K562 (cell line): ENCODE data around the gene CXCR6. TPM values are rescaled to one million over a fixed set of nuclear protein-coding genes. Genes with fewer than 3 reads are reported as not detected.

Experiments
- ATAC-seq: fragments of 200-7000 bp; cut with Tn5 transposase; 3 replicates; pipeline ENCODE4 v1.9.1; 2020; ENCODE audit warnings: moderate library complexity
- BruUV-seq: library from RNA; stranded (reverse); fragments of 400-500 nt; replicated peaks from 2 replicates; lab custom pipeline; 2021; lab: Mats Ljungman, UMichigan
- CTCF ChIA-PET: fragments of 300-600 bp; formaldehyde crosslinking; extraction: SDS; loops from one replicate; lab custom pipeline; 2021; ENCODE audit warnings: low intra/inter-chr PET ratio; lab: Yijun Ruan, JAX
- POLR2A ChIA-PET: fragments of 300-600, 350-650 bp; sonication (Branson Sonifier 250); formaldehyde crosslinking; extraction: SDS; loops from one replicate; lab custom pipeline; 2021; ENCODE audit warnings: antibody characterized with exemption, inconsistent platforms; lab: Yijun Ruan, JAX
- DNase-seq, 4 experiments: peaks; one replicate each; pipeline versions ENCODE4 v3.0.0 to v3.0.0-alpha.2; 2011 to 2018; ENCODE audit warnings: low spot score in 3 of 4, mixed read lengths in 3 of 4; ENCODE audit errors: extremely low read depth in 1 of 4
- FAIRE-seq: peaks from 2 replicates; lab custom pipeline; 2011; peaks lifted over from hg19 to GRCh38; lab: Jason Lieb, UNC
- H2AFZ ChIP-seq: 2 replicates; pipeline ENCODE4 v1.6.0; 2011; ENCODE audit warnings: low read depth, low read length, control low read depth, inconsistent platforms
- H3K27ac ChIP-seq: fragments of 200-600 bp; 3 replicates; pipeline ENCODE4 v1.8.0; 2011; ENCODE audit warnings: low read depth, mild to moderate bottlenecking, control low read depth, inconsistent platforms, low read length, moderate library complexity, mixed read lengths; ENCODE audit errors: extremely low read depth
- H3K27me3 ChIP-seq, 2 experiments: fragments of 300-600 bp in 1 of 2; 2 replicates in 1 of 2; 3 replicates in 1 of 2; pipeline versions ENCODE4 v1.6.0 to v1.8.0; 2011; ENCODE audit warnings: inconsistent platforms in 2 of 2, low read length in 2 of 2, mild to moderate bottlenecking in 1 of 2, mixed read lengths in 1 of 2, moderate library complexity in 1 of 2; ENCODE audit not compliant: control insufficient read depth in 2 of 2, insufficient read depth in 2 of 2
- H3K36me3 ChIP-seq: fragments of 300-600 bp; 3 replicates; pipeline ENCODE4 v1.8.0; 2011; ENCODE audit warnings: mild to moderate bottlenecking, low read length, inconsistent platforms; ENCODE audit not compliant: control insufficient read depth, insufficient read depth
- H3K4me1 ChIP-seq, 2 experiments: fragments of 200-600 bp in 1 of 2; replicated peaks in 1 of 2; 2 replicates in 1 of 2; 3 replicates in 1 of 2; pipeline versions ENCODE4 v1.5.1 to v1.8.0; 2011; ENCODE audit warnings: inconsistent platforms in 2 of 2, low read length in 2 of 2, mild to moderate bottlenecking in 1 of 2, mixed read lengths in 1 of 2, moderate library complexity in 1 of 2; ENCODE audit not compliant: control insufficient read depth in 2 of 2, insufficient read depth in 2 of 2
- H3K4me2 ChIP-seq: 2 replicates; pipeline ENCODE4 v1.6.1; 2011; ENCODE audit warnings: low read length, control low read depth, inconsistent platforms, mixed read lengths; ENCODE audit not compliant: insufficient read depth
- H3K4me3 ChIP-seq: fragments of 200-600 bp; sonication (generic), shearing (Covaris generic); 2 replicates; pipeline ENCODE4 v1.5.1; 2016; ENCODE audit warnings: control low read depth, inconsistent platforms
- H3K79me2 ChIP-seq: fragments of 200-600 bp; 3 replicates; pipeline ENCODE4 v1.8.0; 2011; ENCODE audit warnings: low read length, inconsistent platforms; ENCODE audit not compliant: control insufficient read depth, insufficient read depth
- H3K9ac ChIP-seq, 2 experiments: 2 replicates each; pipeline versions ENCODE4 v1.6.0 to v1.6.1; 2011; ENCODE audit warnings: low read depth in 2 of 2, low read length in 2 of 2, control low read depth in 1 of 2, inconsistent platforms in 1 of 2, mild to moderate bottlenecking in 1 of 2, mixed read lengths in 1 of 2; ENCODE audit not compliant: insufficient read depth in 1 of 2
- H3K9me1 ChIP-seq: one replicate; pipeline ENCODE4 v1.6.0; 2011; ENCODE audit warnings: inconsistent platforms, mild to moderate bottlenecking, low read length, moderate library complexity; ENCODE audit not compliant: control insufficient read depth, insufficient read depth
- H3K9me3 ChIP-seq: replicated peaks from 2 replicates; pipeline ENCODE4 v1.5.1; 2011; ENCODE audit warnings: low read depth, low read length, inconsistent platforms; ENCODE audit not compliant: control insufficient read depth, insufficient read depth
- H4K20me1 ChIP-seq: replicated peaks from 2 replicates; pipeline ENCODE4 v1.6.1; 2011; ENCODE audit warnings: low read length, inconsistent platforms, mixed read lengths; ENCODE audit not compliant: control insufficient read depth, insufficient read depth
- NR2C1 ChIP-seq, 2 experiments: fragments of 450-650 bp; IDR thresholded peaks; 2 replicates each; pipeline ENCODE4 v1.6.1; 2017; ENCODE audit warnings: mild to moderate bottlenecking in 2 of 2, antibody characterized with exemption in 1 of 2, inconsistent platforms in 1 of 2, missing compliant biosample characterization in 1 of 2, missing genetic modification characterization in 1 of 2
- RBFOX2 ChIP-seq: fragments of 200-400 bp; formaldehyde crosslinking; IDR thresholded peaks from 2 replicates; pipeline ENCODE4 v1.6.1; 2017; ENCODE audit warnings: low read depth, mild to moderate bottlenecking, low read length, moderate library complexity
- SMARCC2 ChIP-seq: fragments of 450-650 bp; IDR thresholded peaks from 2 replicates; pipeline ENCODE4 v1.6.1; 2017; ENCODE audit warnings: antibody characterized with exemption, moderate library complexity, mild to moderate bottlenecking, low read depth
- WGBS: fragments of 100-300 bp; shearing (Covaris generic); methylation state at CpG from one replicate; pipeline ENCODE4 v1.1.6; 2016; ENCODE audit warnings: low coverage, mixed read lengths; ENCODE audit not compliant: insufficient coverage; ENCODE audit errors: missing lambda C conversion rate; 5-methylcytosine and 5-hydroxymethylcytosine counted together
- in situ Hi-C: fragments of 300-500 bp; cut with MboI; formaldehyde crosslinking; loops from 4 replicates; pipeline ENCODE4 v1.15.0; 2018; ENCODE audit warnings: inconsistent platforms, mixed read lengths
- intact Hi-C: fragments of 100-400 bp; cut with micrococcal nuclease; formaldehyde crosslinking; loops from 2 replicates; pipeline ENCODE4 v1.14.2; 2022
- polyA plus RNA-seq, 8 experiments: library from polyadenylated mRNA; depleted of rRNA in 4 of 8; stranded (reverse) in 5 of 8; unstranded in 3 of 8; fragments of >200 nt; fragmentation: Nextera tagmentation in 2 of 8; fragmentation: Illumina TruSeq in 1 of 8; extraction: Ambion mirVana in 2 of 8; extraction: Trizol in 1 of 8; gene quantifications; 2 replicates each; pipeline versions ENCODE4 v1.2.1 to v1.2.3, GENCODE V29; 2011 to 2014; ENCODE audit warnings: inconsistent platforms in 1 of 8, missing spikeins in 1 of 8
- total RNA-seq, 7 experiments: library from RNA; depleted of rRNA in 6 of 7; stranded (reverse); fragments of >200 nt in 6 of 7; fragmentation: Illumina TruSeq in 2 of 7; extraction: Trizol in 2 of 7; gene quantifications; 2 replicates each; pipeline versions ENCODE4 v1.2.1 to v1.2.3, GENCODE V29; 2011 to 2021; ENCODE audit warnings: low replicate concordance in 1 of 7
- TF ChIP-seq, protein P1 (sequence below): fragments of 250-450 bp; sonication (Bioruptor Pico); IDR thresholded peaks from 2 replicates; pipeline ENCODE4 v1.8.0; 2021; ENCODE audit warnings: moderate library complexity, mild to moderate bottlenecking, inconsistent platforms
- TF ChIP-seq, protein P2 (sequence below): fragments of 250-450 bp; sonication (Bioruptor Pico); IDR thresholded peaks from 2 replicates; pipeline ENCODE4 v1.4.0; 2020; ENCODE audit warnings: mild to moderate bottlenecking, moderate library complexity
- TF ChIP-seq, protein P3 (sequence below): fragments of 450-650 bp; IDR thresholded peaks from 2 replicates; pipeline ENCODE4 v1.6.1; 2016; ENCODE audit warnings: low read depth, mild to moderate bottlenecking, moderate library complexity
- TF ChIP-seq, protein P4 (sequence below), 2 experiments: fragments of 450-650 bp; IDR thresholded peaks; 2 replicates each; pipeline ENCODE4 v1.6.1; 2018; ENCODE audit warnings: mild to moderate bottlenecking in 2 of 2, low read depth in 1 of 2; ENCODE audit not compliant: partially characterized antibody in 2 of 2

The CXCR6 gene
- total and polyA plus RNA-seq, 9 of the 15 experiments (the other 6 are each of a cell fraction or from before 2014, with no cell fraction given) = 0.28 TPM; not detected in 8

DNA sequence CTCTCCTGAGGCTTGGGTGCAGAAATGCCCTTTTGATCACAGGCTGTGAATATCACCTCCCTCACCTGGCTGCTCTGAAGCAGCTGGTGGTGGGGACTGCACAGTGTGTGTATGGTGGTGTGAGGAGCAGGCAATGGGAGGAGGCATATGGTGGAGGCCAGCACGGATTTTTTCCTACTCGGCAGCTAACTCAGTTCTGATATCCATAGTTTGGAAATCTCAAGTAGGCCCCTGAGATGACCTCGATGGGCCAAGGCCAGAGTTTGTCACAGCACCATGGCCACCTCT is 21.3 kb upstream of the CXCR6 start:
- Histone ChIP-seq H3K4me2 (no peak overlapping the region), H3K9ac (no peak overlapping the region), H3K4me3 (no peak overlapping the region), H3K36me3 (peaks cover 45% of the 10 kb centered on the region; the same call in 1 of the 3 replicates), H3K9me1 (no peaks in the 10 kb centered on the region), H4K20me1 (no peaks in the 10 kb centered on the region)
- CTCF ChIA-PET = no interaction called here
- 66% methylated on average over 3 of the region's 3 CpGs for WGBS
- FAIRE-seq (no peak), DNase-seq (no peak)
- TF ChIP-seq SMARCC2 (no peak), RBFOX2 (no peak), NR2C1 (IDR thresholded peaks at IDR 0.05) (no peak), NR2C1 (tag; IDR thresholded peaks at IDR 0.05) (no peak)
- TF ChIP-seq, protein P1, sequence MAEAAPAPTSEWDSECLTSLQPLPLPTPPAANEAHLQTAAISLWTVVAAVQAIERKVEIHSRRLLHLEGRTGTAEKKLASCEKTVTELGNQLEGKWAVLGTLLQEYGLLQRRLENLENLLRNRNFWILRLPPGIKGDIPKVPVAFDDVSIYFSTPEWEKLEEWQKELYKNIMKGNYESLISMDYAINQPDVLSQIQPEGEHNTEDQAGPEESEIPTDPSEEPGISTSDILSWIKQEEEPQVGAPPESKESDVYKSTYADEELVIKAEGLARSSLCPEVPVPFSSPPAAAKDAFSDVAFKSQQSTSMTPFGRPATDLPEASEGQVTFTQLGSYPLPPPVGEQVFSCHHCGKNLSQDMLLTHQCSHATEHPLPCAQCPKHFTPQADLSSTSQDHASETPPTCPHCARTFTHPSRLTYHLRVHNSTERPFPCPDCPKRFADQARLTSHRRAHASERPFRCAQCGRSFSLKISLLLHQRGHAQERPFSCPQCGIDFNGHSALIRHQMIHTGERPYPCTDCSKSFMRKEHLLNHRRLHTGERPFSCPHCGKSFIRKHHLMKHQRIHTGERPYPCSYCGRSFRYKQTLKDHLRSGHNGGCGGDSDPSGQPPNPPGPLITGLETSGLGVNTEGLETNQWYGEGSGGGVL = no peak
- TF ChIP-seq, protein P2, sequence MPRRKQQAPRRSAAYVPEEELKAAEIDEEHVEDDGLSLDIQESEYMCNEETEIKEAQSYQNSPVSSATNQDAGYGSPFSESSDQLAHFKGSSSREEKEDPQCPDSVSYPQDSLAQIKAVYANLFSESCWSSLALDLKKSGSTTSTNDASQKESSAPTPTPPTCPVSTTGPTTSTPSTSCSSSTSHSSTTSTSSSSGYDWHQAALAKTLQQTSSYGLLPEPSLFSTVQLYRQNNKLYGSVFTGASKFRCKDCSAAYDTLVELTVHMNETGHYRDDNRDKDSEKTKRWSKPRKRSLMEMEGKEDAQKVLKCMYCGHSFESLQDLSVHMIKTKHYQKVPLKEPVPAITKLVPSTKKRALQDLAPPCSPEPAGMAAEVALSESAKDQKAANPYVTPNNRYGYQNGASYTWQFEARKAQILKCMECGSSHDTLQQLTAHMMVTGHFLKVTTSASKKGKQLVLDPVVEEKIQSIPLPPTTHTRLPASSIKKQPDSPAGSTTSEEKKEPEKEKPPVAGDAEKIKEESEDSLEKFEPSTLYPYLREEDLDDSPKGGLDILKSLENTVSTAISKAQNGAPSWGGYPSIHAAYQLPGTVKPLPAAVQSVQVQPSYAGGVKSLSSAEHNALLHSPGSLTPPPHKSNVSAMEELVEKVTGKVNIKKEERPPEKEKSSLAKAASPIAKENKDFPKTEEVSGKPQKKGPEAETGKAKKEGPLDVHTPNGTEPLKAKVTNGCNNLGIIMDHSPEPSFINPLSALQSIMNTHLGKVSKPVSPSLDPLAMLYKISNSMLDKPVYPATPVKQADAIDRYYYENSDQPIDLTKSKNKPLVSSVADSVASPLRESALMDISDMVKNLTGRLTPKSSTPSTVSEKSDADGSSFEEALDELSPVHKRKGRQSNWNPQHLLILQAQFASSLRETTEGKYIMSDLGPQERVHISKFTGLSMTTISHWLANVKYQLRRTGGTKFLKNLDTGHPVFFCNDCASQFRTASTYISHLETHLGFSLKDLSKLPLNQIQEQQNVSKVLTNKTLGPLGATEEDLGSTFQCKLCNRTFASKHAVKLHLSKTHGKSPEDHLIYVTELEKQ (CRISPR knock-in tag) = no peak
- TF ChIP-seq, protein P3, sequence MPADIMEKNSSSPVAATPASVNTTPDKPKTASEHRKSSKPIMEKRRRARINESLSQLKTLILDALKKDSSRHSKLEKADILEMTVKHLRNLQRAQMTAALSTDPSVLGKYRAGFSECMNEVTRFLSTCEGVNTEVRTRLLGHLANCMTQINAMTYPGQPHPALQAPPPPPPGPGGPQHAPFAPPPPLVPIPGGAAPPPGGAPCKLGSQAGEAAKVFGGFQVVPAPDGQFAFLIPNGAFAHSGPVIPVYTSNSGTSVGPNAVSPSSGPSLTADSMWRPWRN = no peak
- TF ChIP-seq, protein P4, sequence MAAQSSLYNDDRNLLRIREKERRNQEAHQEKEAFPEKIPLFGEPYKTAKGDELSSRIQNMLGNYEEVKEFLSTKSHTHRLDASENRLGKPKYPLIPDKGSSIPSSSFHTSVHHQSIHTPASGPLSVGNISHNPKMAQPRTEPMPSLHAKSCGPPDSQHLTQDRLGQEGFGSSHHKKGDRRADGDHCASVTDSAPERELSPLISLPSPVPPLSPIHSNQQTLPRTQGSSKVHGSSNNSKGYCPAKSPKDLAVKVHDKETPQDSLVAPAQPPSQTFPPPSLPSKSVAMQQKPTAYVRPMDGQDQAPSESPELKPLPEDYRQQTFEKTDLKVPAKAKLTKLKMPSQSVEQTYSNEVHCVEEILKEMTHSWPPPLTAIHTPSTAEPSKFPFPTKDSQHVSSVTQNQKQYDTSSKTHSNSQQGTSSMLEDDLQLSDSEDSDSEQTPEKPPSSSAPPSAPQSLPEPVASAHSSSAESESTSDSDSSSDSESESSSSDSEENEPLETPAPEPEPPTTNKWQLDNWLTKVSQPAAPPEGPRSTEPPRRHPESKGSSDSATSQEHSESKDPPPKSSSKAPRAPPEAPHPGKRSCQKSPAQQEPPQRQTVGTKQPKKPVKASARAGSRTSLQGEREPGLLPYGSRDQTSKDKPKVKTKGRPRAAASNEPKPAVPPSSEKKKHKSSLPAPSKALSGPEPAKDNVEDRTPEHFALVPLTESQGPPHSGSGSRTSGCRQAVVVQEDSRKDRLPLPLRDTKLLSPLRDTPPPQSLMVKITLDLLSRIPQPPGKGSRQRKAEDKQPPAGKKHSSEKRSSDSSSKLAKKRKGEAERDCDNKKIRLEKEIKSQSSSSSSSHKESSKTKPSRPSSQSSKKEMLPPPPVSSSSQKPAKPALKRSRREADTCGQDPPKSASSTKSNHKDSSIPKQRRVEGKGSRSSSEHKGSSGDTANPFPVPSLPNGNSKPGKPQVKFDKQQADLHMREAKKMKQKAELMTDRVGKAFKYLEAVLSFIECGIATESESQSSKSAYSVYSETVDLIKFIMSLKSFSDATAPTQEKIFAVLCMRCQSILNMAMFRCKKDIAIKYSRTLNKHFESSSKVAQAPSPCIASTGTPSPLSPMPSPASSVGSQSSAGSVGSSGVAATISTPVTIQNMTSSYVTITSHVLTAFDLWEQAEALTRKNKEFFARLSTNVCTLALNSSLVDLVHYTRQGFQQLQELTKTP (IDR thresholded peaks at IDR 0.05; ENCODE audit: low read depth in 1 of 2, partially characterized antibody in 2 of 2) = no peak
- TF ChIP-seq, all 486 proteins: peak for 0
- in situ Hi-C loops = loop anchor here (10.0 kb wide), 1 partner anchor 887 kb away; no protein-coding TSS in a partner anchor
- intact Hi-C loops = loop anchor here (10.0 kb wide), 1 partner anchor 257 kb away; no protein-coding TSS in a partner anchor
- POLR2A ChIA-PET = interaction anchor here (0.5 to 1.0 kb wide), 2 partner anchors 36 to 419 kb away, joined by 3 read pairs; partner anchors contain the start of gene CCR9
- Histone ChIP-seq H2AFZ (no peak overlapping the region), H3K9me3 (no peaks in the 10 kb centered on the region), H3K27ac (no peak overlapping the region), H3K4me1 (no peaks in the 10 kb centered on the region), H3K79me2 (no peaks in the 10 kb centered on the region), H3K27me3 (no peaks in the 10 kb centered on the region)
- no TSS peak for BruUV-seq
- ATAC-seq = no peak
